ENCODE data around the gene CBX8. TPM values are rescaled to one million over a fixed set of nuclear protein-coding genes. Genes with fewer than 3 reads are reported as not detected.

The CBX8 gene
- total RNA-seq, 1 experiment from 2014 or later, result 3.8 TPM

DNA sequence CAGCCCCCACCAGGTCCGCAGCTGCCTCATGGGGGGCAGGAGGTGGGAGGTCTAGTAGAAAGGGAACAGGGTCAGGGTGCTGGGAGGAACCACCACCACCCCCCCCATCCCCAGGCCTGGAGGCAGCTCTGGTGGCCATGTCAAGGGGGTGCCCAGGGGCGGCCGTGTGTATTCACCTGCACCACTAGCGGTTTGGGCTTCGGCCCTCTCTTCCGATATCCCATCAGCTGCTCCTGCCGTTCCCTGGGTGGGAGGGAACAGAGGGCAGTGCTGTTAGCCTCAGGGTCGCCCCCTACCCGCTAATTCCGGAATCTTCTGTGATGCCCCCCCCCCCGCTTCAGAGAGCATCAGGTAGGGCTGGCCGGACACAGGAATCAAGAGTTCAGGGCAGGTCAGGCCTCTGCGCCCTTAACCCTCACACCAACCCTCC is 38.6 kb upstream of the CBX8 start:
- DNase-seq (ENCODE audit: low read depth), result no peak

DNA sequence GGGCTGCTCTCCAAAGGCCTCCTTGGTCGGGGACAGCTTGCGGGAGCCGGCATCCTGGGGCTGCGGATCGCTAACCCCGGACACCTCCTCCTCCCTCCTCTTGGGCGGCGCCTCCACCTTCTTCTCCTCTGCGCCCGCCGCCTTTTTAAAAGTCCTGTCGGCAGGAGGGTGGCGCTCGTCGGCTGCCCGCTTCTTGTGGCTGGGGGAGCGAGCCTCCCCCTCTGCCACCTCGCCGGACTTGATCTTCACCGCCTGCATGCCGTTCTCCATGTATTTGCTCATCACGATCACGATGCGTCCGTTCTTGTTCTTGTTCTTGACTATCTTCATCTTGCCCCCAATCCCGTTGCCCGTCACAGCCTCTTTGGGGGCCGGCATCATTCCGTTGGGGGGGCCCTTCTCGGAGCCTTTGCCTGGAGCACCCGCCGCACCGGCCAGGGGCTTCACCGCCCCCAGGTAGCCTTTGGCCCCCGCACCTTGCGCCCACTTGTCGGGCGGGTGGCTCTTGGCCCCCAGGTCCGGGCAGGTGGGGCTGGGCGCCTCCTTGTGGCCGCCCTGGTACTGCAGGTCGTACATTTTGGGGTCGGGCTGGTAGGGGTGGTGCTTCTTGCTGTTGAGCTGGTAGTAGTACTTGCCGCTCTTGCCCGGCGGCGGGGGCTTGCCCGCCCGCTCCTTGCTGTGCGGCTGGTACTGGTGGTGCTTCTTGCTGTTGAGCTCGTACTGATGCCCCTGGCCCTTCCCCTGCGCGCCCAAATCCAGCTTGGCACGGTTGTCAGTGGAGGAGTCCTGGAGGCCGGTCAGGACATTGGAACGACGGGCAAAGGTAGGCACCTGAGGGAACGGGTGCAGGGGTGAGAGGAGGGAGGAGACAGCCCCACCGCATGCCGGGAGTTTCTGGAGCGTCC is 37.9 kb upstream of the CBX8 start:
- no peak for DNase-seq (ENCODE audit: low read depth)

DNA sequence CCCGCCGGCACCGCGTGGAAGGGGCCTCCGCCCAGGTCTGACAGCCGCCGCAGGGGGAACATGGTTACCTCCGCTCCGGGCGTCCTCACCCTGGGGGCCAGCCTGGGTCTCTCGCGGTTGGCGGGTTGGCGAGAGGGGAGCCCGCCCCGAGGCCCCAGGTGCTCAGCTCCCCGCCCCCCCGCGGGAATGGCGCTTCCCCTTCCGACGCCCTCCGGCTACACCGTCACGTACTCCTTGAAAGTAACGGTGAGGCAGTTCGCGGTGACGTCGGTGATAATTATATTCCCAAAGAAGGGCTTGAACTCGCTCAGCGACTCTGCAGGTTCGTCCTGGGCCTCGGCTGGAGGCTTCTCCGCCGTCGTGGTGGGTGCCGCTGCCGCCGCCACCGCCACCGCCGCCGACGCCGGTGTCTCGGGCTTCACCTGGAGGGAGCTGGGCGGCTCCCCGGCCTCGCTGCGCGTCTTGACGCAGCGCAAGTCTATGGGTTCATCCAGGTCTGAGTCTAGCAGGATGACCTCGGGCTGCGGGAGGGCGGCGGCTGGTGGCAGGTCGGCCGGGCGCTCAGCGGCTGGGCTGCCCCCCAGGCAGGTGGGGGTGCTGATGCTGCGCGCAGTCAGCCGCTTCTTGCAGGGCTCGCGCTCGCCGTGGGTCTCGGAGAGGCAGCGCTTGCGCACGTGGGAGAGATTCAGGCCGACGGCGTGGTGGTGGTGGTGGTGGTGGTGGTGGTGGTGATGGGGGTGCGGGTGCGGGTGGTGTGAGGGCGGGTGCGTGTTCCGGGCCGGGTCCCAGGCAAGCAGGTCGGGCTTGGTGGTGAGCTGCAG is 37.1 kb upstream of the CBX8 start:
- DNase-seq (ENCODE audit: low read depth), result no peak

DNA sequence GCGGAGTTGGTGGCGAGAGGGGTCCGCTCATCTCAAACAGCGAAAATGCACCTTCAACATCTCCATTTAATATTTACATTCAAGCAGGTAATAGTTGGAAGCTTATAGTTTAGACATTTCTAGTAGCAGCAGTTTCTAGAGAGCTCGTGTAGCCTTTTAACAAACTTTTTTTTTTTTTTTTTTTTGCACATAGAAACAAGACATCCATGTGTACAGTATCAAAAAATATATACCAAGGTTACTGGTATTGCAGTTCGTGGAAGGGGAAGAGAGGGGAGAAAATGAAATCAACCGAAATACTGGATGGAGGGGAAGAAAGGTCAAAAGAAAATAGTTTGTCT is 36.2 kb upstream of the CBX8 start:
- DNase-seq (ENCODE audit: low read depth), result no peak

DNA sequence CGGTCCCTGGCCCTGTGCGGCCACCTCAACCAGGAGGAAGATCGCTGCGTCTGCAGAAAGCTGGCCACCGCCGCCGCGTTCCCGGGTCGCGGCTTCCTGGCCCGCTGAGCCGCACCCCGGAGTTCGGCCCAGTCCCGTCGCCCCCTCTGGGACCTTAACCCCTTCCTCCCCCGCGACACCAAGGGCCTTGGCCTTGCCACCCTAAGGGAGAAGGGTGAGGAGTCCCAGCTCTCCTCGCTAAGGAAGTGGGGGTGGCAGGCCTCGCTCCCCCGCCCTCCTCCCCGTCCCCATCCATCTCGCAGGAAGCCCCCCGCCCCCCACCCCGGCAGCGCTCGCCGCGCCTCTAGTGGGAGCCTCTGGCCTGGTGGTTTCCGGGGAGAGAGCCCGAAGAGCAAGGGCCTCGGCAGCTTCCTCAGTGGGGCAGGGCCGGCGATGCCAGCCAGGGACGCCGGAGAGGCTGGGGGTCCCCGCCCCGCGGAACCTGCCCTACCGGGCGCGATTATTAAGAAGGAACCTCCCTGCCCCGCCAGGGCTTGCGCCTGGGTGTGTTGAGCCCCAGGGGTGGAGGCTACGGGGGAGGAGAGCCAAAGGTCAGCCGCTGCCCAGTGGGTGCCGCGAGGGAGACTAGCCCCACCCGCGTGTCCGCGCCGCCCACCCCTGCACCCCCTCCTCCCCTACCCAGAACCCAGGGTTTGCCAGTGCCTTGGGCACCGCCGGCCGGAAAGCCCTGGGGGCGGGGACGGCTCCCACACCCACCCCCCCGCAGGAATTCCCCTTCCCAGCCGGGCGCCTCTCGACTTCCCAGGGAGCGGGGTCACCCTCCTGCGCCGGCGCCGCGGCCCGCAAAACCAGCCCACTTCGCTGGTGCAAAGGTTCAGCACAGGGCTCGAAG is 35.6 kb upstream of the CBX8 start:
- DNase-seq (ENCODE audit: low read depth), result peak; percentile 41

DNA sequence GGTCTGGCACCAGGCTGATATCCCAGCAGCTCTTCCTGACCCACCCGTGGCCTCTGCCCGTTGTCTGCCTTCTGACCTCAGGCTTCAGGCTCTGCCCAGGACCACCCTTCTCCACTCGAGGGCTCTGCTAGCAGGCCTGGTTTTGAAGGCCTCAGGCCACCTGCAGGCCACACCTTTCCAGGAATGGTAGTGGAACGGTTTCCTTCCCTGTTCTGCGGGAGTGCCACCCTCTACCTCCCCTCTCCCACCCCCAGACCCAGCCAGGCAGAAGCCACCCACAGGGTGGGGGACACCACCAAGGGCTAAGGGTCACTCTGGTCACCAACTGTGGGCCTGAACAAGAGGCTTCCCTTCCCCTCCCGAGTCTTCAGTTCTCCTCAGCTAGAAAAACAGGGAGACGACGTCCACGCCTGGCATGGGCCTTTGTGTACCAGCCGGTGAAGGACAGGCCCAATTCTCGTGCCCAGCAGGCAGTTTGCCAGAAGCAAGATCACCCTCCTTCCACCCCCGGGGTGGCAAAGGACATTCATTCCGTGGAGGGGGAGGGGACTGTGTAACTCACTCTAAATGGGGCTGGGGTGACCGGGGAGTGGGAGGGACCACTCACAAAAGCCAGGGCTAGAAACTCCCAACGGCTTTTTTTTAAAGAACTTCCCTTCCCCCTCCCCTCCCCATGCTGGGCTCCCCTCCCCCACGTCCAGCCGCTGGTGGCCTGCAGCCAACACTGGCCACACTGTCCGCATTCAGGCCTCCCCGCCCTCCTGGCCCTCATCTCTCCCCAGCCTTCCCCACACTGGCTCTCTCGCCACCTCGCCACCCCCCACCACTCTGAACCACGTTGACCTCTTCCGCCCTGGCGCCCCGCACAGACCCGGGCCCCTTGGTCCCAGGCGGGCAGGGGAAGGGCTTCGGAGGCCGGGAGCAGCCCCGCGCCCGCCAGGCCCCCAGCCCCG is 34.7 kb upstream of the CBX8 start:
- DNase-seq (ENCODE audit: low read depth), result peak; percentile 57

DNA sequence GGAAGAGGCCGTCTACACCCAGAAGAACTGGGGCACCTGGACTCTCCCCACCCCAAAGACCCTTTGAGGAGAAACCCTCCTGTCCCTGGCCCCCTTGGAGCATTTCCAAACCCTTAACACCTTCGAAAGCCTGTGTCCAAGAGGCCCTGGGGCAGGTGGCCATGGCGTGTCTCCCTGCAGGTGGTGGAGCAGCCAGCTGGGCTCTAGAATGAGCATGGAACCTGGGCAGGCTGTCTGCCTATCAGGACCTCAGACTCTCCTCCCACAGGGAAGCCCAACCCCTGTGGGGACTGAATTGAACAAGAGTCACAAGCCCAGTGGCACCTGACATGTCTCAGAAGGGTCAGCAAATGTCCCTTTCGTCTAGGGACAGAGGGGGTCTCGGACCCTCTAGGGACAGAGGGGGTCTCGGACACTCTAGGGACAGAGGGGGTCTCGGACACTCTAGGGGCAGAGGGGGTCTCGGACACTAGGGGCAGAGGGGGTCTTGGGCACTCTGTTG is 33.9 kb upstream of the CBX8 start:
- DNase-seq (ENCODE audit: low read depth), result no peak

DNA sequence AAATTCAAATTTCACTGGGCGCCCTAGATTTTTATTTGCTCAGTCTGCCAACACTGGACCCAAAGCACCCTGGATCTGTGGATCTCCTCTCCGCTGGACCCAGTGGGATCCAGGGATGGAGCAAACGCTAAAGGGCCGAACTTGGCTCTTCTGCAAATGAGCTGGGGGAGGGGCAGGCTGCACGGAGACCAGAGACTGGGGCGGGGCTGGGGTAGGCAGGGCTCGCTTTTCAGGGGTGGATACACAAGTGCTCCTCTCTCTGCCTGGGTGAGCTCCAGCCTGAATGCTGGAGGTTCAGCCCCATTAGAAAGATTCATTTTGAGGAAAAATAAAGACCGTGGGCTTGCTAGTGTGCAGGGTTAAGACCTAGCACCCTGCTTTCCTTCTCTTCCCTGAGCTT is 33.4 kb upstream of the CBX8 start:
- DNase-seq (ENCODE audit: low read depth), result no peak

DNA sequence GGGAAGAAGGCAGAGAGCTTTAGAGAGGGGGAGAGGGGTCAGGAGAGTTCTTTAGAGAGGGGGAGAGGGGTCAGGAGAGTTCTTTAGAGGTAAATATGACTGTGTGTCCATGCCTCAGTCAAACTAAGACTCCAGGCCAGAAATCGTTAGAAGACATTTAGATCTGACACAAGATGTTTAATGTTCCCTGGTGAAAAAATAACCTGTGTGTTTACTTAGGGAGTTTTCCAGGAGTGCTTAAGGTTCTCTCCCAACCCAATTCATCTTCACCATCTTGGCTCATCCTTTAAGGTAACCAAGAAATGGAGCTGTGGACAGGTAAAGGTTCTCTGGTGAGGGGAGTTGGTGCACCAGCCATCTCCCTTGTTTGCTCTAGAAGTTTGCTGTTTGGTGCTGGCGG is 32.6 kb upstream of the CBX8 start:
- no peak for DNase-seq (ENCODE audit: low read depth)

DNA sequence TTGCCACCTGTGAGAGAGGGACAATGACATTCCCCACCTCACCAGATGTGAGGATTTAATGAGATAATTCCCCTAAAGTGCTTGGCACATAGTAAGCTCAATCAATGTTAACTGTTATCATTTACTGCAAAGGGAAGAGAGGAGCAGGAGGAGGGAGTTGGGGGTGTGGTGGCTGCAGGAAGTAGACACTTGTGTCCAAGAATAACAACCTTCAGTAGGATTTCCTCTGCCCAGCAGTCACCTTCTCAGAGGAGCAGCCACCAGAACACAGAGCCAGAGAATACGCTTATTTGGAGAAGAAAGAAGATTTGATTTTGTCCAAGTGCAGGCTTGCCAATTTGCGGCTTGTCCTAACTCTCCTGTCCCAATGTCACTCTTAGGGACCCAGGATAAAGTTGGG is 32.1 kb upstream of the CBX8 start:
- no peak for DNase-seq (ENCODE audit: low read depth)

DNA sequence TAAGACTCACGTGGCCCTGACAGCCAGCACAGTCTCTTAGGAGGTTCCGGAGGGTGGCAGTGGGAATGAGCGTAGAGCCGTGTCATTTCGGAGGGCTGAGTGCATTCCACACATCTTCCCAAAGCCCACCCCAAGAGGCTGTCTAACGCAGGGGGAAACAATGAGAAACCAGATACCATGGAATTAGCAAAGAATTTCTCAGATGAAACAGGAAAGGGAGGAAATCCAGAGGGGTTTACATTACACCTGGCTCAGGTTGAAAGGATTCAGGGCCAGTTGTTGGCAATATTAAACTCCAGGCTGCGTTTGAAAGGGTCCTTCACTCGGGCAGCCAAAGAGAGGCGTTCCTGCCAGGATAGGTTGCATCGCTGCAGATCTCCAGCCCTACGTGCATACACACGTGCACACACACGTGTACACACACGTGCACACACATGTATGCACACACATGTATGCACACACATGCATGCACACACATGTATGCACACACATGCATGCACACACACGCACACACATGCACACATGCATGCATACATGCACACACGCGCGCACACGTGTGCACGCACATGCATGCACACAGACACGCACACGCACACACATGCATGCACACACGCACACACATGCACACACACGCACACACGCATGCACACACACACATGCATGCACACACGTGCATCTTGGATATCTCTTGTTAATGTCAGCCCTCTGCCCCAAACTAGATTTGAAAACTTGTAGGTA is 30.1 kb upstream of the CBX8 start:
- DNase-seq (ENCODE audit: low read depth), result no peak

DNA sequence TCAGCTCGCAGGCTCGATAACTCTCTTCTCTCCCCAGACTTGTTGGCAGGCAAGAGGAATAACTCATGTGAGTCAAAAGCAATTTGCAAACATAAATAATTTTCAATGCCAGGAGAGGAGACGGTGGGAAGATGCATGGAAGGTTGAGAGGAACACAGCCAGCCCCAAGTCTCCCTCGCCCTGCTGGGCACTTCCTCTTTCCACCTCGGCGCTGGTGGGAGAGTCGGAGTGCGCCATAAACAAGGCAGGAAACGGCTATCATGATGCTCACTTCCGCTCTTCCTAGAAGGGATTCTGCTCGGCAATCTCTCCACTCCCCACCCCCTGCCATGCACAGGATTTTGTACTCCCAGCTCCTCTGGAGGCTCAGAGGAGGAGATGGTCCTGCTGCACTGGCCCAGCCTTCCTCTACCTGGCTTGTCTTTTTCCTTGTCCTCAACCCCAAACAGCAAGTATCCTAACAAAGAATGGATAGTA is 29.4 kb upstream of the CBX8 start:
- DNase-seq (ENCODE audit: low read depth), result no peak

DNA sequence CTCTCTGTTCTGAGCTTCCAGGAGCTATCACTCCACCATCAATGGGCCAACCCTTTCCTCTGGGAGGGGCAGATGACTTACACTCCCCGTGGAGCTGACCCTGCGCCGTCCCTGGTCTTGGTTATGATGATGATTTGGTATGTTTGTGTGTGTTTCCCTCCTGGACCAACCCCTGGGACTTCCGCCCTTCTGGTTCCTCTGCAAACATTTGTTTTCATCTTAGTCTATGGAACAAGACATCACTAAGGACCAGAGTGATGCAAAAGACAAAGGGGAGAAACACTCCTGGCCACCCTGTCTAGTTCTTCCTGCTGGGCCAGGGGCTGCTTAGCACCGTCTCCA is 28.7 kb upstream of the CBX8 start:
- no peak for DNase-seq (ENCODE audit: low read depth)

DNA sequence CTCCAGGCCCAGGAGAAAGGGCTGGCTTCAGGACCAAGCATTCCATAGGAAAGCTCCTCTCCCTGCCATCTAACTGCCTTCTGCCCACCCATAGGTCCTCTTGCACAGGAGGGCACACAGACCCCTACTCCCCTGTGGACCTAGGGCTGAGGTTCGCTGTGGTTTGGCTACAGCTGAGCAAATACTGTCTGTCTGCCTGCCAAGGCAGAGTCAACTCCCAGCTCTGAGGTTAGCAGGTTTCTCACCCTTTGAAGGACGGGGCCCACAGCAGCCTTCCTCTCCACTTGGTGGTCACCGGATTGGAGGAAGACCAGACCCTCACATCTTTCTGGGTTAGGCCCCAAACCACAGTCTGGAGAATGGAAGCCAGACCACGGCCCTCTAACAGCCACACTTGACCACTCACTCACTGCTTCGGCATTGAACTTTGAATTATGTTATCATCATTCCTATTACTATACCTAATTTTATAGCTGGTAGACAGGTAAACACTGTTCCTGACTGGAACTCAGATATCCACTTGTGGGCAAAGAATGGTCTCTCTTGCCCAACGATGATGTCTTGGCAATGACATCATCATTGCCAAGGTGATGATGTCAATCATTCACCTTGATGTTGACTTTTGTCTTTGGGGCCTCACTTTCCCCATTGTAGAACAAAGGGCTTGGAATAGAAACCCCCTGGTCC is 28.2 kb upstream of the CBX8 start:
- no peak for DNase-seq (ENCODE audit: low read depth)

DNA sequence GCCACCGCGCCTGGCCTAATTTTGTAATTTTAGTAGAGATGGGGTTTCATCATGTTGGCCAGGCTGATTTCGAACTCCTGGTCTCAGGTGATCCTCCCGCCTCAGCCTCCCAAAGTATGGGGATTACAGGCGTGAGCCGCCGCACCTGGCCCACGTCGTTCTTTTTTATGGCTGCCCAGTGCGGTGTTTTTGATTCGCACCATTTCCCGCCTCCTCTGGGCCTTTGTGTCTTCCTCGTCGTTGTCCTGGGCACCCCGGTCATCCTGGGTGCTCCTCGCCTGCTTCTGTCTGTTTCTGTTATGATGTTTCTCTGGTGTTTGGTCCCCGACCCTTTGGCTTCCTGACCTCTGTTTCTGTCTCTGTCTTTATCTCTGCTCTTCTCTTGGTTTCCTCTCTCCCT is 27.4 kb upstream of the CBX8 start:
- DNase-seq (ENCODE audit: low read depth), result no peak

DNA sequence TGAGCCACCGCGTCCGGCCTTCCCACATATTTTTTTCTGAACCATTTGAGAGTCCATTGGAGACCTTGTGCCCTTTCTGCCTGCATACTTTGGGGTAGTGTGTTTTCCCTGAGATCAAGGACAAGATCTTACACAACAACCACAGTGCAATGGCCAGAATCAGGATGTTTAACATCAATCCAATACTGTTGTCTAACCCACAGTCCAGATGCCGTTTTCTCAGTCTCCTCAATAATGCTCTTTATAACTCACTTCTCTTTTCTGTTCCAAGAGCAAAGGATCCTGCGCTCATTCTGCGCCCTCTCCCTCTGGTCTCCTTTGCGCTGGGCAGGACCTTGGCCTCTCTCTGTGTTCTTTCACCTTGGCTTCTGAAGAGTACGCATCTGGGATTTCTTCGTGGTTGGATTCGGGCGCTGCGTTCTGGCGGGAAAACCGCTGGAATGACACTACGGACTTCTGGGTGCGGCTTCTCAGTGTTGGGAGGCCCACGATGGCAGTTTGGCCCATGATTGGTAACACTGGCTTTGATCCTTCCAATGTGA is 25.8 kb upstream of the CBX8 start:
- DNase-seq (ENCODE audit: low read depth), result no peak

DNA sequence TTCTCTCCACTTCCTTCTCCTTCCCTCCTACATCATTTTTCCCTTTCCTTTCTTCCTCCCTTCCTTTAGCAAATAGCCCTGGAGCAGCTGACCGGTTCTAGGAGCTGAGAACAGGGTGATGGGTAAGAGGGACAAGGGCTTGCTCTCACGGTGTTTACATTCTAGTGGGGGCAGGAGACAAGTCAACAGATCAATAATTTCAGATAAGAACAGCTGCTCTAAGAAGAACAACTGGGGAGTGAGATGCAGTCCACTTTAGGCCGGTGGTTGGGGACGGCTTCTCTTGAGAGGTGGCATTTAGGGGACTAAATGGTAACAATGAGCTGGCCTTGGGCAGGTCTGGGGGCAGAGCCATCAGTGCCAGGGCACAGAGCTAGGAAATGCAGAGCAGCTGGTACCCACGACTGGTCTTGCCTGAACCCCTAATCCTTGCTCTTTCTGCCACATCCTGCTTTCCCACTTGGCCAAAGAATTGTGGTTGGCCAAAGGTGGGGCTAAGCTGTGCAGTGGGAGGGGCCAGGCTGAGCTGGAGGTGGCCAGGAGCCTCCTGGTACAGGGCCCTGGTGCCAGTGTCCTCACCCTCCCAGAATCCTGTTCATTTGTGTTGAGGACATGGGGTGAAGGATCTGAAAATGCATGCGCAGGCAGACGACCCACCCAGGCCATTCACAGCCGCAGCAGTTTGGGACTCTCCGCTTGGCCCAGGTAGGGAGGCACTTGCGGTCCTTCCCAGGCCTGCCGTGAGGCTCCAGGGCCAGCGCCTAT is 24.6 kb upstream of the CBX8 start:
- DNase-seq (ENCODE audit: low read depth), result no peak

DNA sequence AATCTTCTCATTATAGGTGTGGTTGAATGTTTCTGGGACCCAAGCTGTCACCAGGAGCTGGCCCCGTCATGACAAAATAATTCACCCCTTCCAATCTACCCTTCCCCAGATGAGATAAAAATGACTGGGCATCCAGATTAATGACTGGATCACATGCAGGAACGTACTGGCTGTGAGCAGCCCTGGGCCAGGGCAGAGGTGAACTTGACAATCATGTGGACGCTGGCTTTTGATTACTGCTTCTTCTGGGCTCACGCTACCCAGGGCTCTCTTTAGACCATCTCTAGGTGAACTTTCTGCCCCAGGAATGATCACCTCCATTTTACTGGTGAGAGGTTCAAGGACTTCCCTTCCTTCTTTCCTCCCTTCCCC is 24.1 kb upstream of the CBX8 start:
- no peak for DNase-seq (ENCODE audit: low read depth)
